BE2C (cell line): Measurements from ENCODE around the gene SCN8A.

ENCODE experiments used
- DNase-seq: peaks from one replicate; pipeline ENCODE4 v3.0.0-alpha.2; 2020
- H3K27me3 ChIP-seq: fragments of 250-450 bp; sonication (Bioruptor Pico); 2 replicates; pipeline ENCODE4 v1.5.1; 2020; ENCODE audit warnings: mild to moderate bottlenecking
- H3K36me3 ChIP-seq: fragments of 250-450 bp; sonication (Bioruptor Pico); 2 replicates; pipeline ENCODE4 v1.5.1; 2020; ENCODE audit warnings: mild to moderate bottlenecking
- H3K4me1 ChIP-seq: fragments of 250-450 bp; sonication (Bioruptor Pico); 2 replicates; pipeline ENCODE4 v1.5.1; 2020
- H3K4me3 ChIP-seq: 2 replicates; pipeline ENCODE4 v1.5.1; 2011; ENCODE audit warnings: low read depth, low read length
- H3K9me3 ChIP-seq: fragments of 250-450 bp; sonication (Bioruptor Pico); 2 replicates; pipeline ENCODE4 v1.5.1; 2020
- TF ChIP-seq, protein P1 (sequence below): IDR thresholded peaks from 2 replicates; pipeline ENCODE4 v1.5.1; 2012; ENCODE audit warnings: mild to moderate bottlenecking, low read depth, low read length

SCN8A gene

DNA sequence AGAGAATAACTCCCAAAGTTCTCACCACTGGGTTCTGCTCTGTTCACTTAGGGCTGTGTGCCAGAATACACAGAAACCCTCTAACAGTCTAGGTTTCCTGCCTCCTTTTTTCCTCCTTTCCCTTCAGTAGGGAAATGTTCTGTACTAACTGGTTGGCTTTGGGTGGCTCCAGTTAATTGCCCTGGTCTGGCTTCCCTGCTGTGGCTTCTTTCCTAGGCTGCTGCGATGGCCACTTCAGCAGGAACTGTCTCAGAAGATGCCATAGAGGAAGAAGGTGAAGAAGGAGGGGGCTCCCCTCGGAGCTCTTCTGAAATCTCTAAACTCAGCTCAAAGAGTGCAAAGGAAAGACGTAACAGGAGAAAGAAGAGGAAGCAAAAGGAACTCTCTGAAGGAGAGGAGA, 115.2 kb downstream of the SCN8A start:
- TF ChIP-seq, protein P1, sequence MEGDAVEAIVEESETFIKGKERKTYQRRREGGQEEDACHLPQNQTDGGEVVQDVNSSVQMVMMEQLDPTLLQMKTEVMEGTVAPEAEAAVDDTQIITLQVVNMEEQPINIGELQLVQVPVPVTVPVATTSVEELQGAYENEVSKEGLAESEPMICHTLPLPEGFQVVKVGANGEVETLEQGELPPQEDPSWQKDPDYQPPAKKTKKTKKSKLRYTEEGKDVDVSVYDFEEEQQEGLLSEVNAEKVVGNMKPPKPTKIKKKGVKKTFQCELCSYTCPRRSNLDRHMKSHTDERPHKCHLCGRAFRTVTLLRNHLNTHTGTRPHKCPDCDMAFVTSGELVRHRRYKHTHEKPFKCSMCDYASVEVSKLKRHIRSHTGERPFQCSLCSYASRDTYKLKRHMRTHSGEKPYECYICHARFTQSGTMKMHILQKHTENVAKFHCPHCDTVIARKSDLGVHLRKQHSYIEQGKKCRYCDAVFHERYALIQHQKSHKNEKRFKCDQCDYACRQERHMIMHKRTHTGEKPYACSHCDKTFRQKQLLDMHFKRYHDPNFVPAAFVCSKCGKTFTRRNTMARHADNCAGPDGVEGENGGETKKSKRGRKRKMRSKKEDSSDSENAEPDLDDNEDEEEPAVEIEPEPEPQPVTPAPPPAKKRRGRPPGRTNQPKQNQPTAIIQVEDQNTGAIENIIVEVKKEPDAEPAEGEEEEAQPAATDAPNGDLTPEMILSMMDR, result no peak
- Histone ChIP-seq H3K4me3 (no peak overlapping the region), H3K9me3 (no peaks in the 10 kb centered on the region), H3K4me1 (no peaks in the 10 kb centered on the region), H3K27me3 (no peaks in the 10 kb centered on the region), H3K36me3 (peaks cover 8% of the 10 kb centered on the region)
- DNase-seq, result no peak

DNA sequence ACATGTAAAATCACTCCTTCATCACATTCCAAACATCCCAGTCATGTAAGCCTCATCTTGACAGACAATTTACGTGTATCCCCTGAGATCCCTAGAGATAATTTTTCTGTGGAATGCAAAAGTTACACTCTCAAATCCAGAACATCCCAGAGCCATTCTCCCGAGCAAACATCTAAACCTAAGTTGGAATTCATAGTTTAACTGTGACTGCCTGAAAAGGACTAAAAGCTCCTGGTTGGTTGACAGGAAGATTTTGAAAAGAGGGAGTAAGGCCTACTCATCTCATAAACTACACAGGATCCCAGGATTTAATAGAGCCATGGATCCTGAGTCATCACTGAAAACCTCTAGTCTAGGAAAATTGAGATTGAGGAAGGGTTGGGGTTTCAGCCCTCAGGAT, 123.6 kb downstream of the SCN8A start:
- Histone ChIP-seq H3K27me3 (no peaks in the 10 kb centered on the region), H3K9me3 (no peaks in the 10 kb centered on the region), H3K36me3 (no peaks in the 10 kb centered on the region), H3K4me1 (no peaks in the 10 kb centered on the region), H3K4me3 (no peak overlapping the region)
- TF ChIP-seq, protein P1, result no peak
- no peak for DNase-seq

GRCh38 chr12:51717326-51717925, 126.4 kb downstream of the SCN8A start:
- Histone ChIP-seq H3K27me3 (no peaks in the 10 kb centered on the region), H3K9me3 (no peaks in the 10 kb centered on the region), H3K36me3 (no peaks in the 10 kb centered on the region; the same call in 1 of the 2 replicates), H3K4me3 (no peak overlapping the region), H3K4me1 (no peaks in the 10 kb centered on the region)
- TF ChIP-seq, protein P1, result no peak
- no peak for DNase-seq

- TF ChIP-seq, protein P1, result no peak
- Histone ChIP-seq H3K4me3 (peak overlapping the region; percentile 51), H3K27me3 (no peaks in the 10 kb centered on the region), H3K4me1 (no peaks in the 10 kb centered on the region), H3K9me3 (no peaks in the 10 kb centered on the region), H3K36me3 (peaks cover 2% of the 10 kb centered on the region; the same call in 1 of the 2 replicates)
- peak; percentile 67 for DNase-seq
Measured at GRCh38 chr12:51721282-51721940, 130.4 kb downstream of the SCN8A start.

DNA sequence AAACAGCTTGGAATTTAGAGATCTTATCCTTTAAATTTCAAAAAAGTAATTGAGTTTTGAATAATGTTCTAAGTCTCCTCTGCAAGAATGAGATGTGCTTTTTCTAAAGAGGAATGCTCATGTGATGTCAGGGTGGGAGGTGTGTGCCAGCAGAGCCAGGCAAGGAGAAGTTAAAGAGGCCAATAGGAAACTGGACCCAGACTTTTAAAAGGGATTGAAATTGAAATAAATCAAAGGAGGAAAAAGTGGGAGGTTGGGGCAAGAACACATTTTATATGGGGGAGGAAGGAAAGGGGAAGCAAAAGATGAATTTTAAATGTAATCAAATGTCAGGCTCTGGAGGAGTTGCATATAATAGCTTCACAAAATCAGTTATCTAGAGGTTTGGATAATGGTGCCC, 131.4 kb downstream of the SCN8A start:
- DNase-seq, result no peak
- Histone ChIP-seq H3K4me1 (no peaks in the 10 kb centered on the region), H3K27me3 (no peaks in the 10 kb centered on the region), H3K9me3 (no peaks in the 10 kb centered on the region), H3K36me3 (peaks cover 2% of the 10 kb centered on the region; the same call in 1 of the 2 replicates), H3K4me3 (no peak overlapping the region)
- TF ChIP-seq, protein P1, result no peak

DNA sequence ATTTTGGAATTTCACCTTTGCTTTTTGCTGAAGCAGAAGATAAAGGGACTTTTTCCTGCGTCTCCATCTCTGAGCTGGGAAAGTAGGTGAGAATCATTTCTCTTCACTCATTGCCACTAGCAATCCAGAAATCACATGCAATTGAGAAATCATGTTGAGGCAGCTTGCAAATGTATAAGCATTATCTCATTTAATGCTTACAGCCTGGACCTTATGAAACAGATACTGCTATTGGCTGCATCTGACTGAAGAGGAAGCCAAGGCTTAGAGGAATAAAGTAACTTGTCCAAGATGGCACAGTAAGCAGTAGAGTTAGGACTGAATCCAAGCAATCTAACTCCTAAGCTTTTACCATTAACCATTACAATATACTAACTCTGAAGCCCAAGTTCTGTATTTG, 135.1 kb downstream of the SCN8A start:
- Histone ChIP-seq H3K9me3 (no peaks in the 10 kb centered on the region), H3K27me3 (no peaks in the 10 kb centered on the region), H3K4me1 (no peaks in the 10 kb centered on the region; the same call in 1 of the 2 replicates), H3K36me3 (peaks cover 2% of the 10 kb centered on the region; the same call in 1 of the 2 replicates), H3K4me3 (no peak overlapping the region)
- TF ChIP-seq, protein P1, result no peak
- no peak for DNase-seq
